B cell (primary cell): Measurements from ENCODE around the gene APP. TPM values are rescaled to one million over a fixed set of nuclear protein-coding genes. Genes with fewer than 3 reads are reported as not detected.

Experiments
- ATAC-seq: fragments of 200-7000 bp; cut with Tn5 transposase; one replicate; pipeline ENCODE4 v1.10.0; 2021; ENCODE audit warnings: low read depth, mild to moderate bottlenecking, moderate number of reproducible peaks, moderate library complexity
- CTCF ChIA-PET: fragments of 350-600 bp; sonication (Branson Sonifier 250); formaldehyde crosslinking; loops from one replicate; lab custom pipeline; 2021; ENCODE audit warnings: antibody characterized with exemption, inconsistent platforms; lab: Charles Lee
- POLR2A ChIA-PET: fragments of 350-600 bp; sonication (Branson Sonifier 250); formaldehyde crosslinking; loops from one replicate; lab custom pipeline; 2021; ENCODE audit warnings: antibody characterized with exemption; lab: Charles Lee
- DNase-seq: peaks from one replicate; pipeline ENCODE4 v3.0.0; 2013
- H2AFZ ChIP-seq: 2 replicates; pipeline ENCODE4 v1.6.1; 2012; ENCODE audit warnings: mild to moderate bottlenecking, low read depth, low read length; ENCODE audit not compliant: insufficient read depth, poor library complexity, severe bottlenecking
- H3K27ac ChIP-seq, 2 donors: 1 replicate in 1 of 2; 2 replicates in 1 of 2; pipeline ENCODE4 v1.5.1; 2012 to 2013; ENCODE audit warnings: low read length in 2 of 2, mild to moderate bottlenecking in 2 of 2, moderate library complexity in 1 of 2
- H3K27me3 ChIP-seq, 4 experiments: fragments of 200-600 bp in 1 of 4; sonication (generic) in 1 of 4; replicated peaks in 1 of 4; 1 replicate in 2 of 4; 2 replicates in 2 of 4; pipeline versions ENCODE4 v1.6.1 to v1.7.0; 2013 to 2016; ENCODE audit warnings: low read length in 3 of 4, mild to moderate bottlenecking in 2 of 4, mixed read lengths in 1 of 4, moderate library complexity in 1 of 4; ENCODE audit not compliant: insufficient read depth in 4 of 4, control insufficient read depth in 3 of 4; ENCODE audit errors: control extremely low read depth in 1 of 4
- H3K36me3 ChIP-seq, 2 experiments: replicated peaks in 1 of 2; 1 replicate in 1 of 2; 2 replicates in 1 of 2; pipeline versions ENCODE4 v1.6.1 to v1.7.1; 2013; ENCODE audit warnings: low read length in 1 of 2; ENCODE audit not compliant: insufficient read depth in 2 of 2, control insufficient read depth in 1 of 2; ENCODE audit errors: control extremely low read depth in 1 of 2, extremely low read depth in 1 of 2
- H3K4me1 ChIP-seq, 2 donors: fragments of 200-600 bp in 1 of 2; sonication (generic) in 1 of 2; 1 replicate in 1 of 2; 2 replicates in 1 of 2; pipeline versions ENCODE4 v1.5.1 to v1.6.1; 2013 to 2017; ENCODE audit warnings: low read length in 2 of 2; ENCODE audit not compliant: control insufficient read depth in 2 of 2, insufficient read depth in 2 of 2
- H3K4me2 ChIP-seq: replicated peaks from 2 replicates; pipeline ENCODE3; 2012; ENCODE audit warnings: mild to moderate bottlenecking, low read depth, low read length; ENCODE audit not compliant: poor library complexity, severe bottlenecking
- H3K4me3 ChIP-seq, 5 experiments: fragments of 200-600 bp in 1 of 5; sonication (generic) in 1 of 5; 1 replicate in 3 of 5; 2 replicates in 2 of 5; pipeline versions ENCODE4 v1.5.1 to v1.7.0; 2011 to 2016; ENCODE audit warnings: low read length in 4 of 5, mild to moderate bottlenecking in 4 of 5, low read depth in 2 of 5, control low read depth in 1 of 5, moderate library complexity in 1 of 5; ENCODE audit not compliant: insufficient read depth in 1 of 5; ENCODE audit errors: control extremely low read depth in 1 of 5, extremely low read depth in 1 of 5
- H3K79me2 ChIP-seq: fragments of 200-600 bp; sonication (generic); one replicate; pipeline ENCODE4 v1.6.0; 2016; ENCODE audit warnings: low read length; ENCODE audit not compliant: control insufficient read depth, insufficient read depth
- H3K9ac ChIP-seq: fragments of 200-600 bp; sonication (generic); 2 replicates; pipeline ENCODE4 v1.6.1; 2017; ENCODE audit warnings: mild to moderate bottlenecking, low read length, moderate library complexity
- H3K9me3 ChIP-seq, 3 donors: one replicate each; pipeline versions ENCODE4 v1.6.1 to v1.7.1; 2013; ENCODE audit warnings: low read length in 2 of 3; ENCODE audit not compliant: control insufficient read depth in 2 of 3, insufficient read depth in 1 of 3; ENCODE audit errors: control extremely low read depth in 1 of 3
- H4K20me1 ChIP-seq: 2 replicates; pipeline ENCODE4 v1.6.0; 2012; ENCODE audit warnings: mild to moderate bottlenecking, low read length; ENCODE audit not compliant: insufficient read depth, control insufficient read depth, poor library complexity, severe bottlenecking
- H3K27ac Mint-ChIP-seq: one replicate; pipeline ENCODE4 v1.8.0; 2021; ENCODE audit warnings: mixed read lengths
- H3K27me3 Mint-ChIP-seq: one replicate; pipeline ENCODE4 v1.8.0; 2021; ENCODE audit warnings: mixed read lengths
- H3K4me1 Mint-ChIP-seq: one replicate; pipeline ENCODE4 v1.8.0; 2021; ENCODE audit warnings: mixed read lengths
- H3K4me3 Mint-ChIP-seq: one replicate; pipeline ENCODE4 v1.8.0; 2021; ENCODE audit warnings: mixed read lengths
- H3K9me3 Mint-ChIP-seq: one replicate; pipeline ENCODE4 v1.8.0; 2022; ENCODE audit warnings: mixed read lengths; ENCODE audit not compliant: insufficient read depth
- EZH2 ChIP-seq: IDR thresholded peaks from 2 replicates; pipeline ENCODE4 v1.6.1; 2012; ENCODE audit warnings: borderline replicate concordance, low read depth, mild to moderate bottlenecking, moderate library complexity, low read length; ENCODE audit not compliant: insufficient read depth, poor library complexity, severe bottlenecking
- WGBS: methylation state at CpG from one replicate; pipeline ENCODE4 v1.1.5; 2013; ENCODE audit warnings: missing lambda C conversion rate; ENCODE audit not compliant: insufficient coverage; 5-methylcytosine and 5-hydroxymethylcytosine counted together
- intact Hi-C: fragments of 100-400 bp; cut with micrococcal nuclease; formaldehyde crosslinking; loops from one replicate; pipeline ENCODE4 v1.10.0; 2022
- polyA plus RNA-seq: library from polyadenylated mRNA; depleted of rRNA; stranded (reverse); fragments of >200 nt; gene quantifications from 2 replicates; pipeline ENCODE4 v1.2.3, GENCODE V29; 2012
- total RNA-seq, 2 donors: library from RNA; stranded (reverse); fragments of 120-200 nt in 1 of 2; gene quantifications; 1 replicate in 1 of 2; 2 replicates in 1 of 2; pipeline versions ENCODE4 v1.2.3 to v1.2.4, GENCODE V29; 2013 to 2022
- TF ChIP-seq, protein P1 (sequence below): fragments of 200-600 bp; IDR thresholded peaks from one replicate; pipeline ENCODE4 v1.8.0; 2022; ENCODE audit warnings: antibody characterized with exemption, mild to moderate bottlenecking

The APP gene
- total and polyA plus RNA-seq, 2 donors (not counting 1 experiment from before 2014, with no cell fraction given), result 28.3 to 34.7 TPM

DNA sequence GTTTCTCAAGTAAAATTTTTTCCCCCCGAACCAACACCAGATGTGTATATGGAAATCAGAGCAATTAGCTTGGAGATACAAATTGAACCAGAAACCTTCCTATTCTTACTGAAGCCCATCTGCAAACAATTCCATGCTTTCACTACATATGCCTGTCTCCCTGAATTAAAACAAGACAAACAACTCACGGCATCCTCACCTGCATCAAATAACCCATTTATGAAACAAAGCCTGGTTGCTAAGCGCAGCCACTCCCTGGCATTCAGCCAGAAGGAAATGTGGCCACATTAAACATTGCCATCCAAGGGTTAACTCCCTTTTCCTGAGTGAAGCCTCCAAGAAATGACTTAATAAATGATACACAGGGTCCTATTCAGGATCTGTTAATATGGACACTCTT, 55.3 kb downstream of the APP start:
- intact Hi-C loops, result no loop called here
- no peak for DNase-seq

DNA sequence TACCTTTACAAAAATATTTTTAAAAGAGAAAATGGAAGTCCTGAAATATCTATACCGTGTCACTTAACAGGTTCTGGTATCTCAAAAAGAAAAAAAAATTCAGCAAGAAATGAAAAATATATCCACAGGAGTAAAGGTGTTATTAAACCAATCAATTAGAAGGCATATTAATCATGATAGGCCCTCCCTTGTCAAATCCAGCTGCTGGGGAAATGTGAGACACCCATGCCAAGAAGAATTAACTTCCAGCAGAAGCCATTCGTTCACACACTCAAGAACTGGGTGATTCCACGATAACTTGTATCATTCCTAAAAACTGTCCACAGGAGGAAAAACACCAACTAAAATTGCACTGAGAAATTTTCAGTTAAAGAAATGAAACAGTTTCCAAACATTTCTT, 57.6 kb downstream of the APP start:
- ATAC-seq, result no peak
- H3K9me3 Mint-ChIP-seq, result no peaks in the 10 kb centered on the region
- intact Hi-C loops, result no loop called here
- peaks cover 11% of the 10 kb centered on the region for H3K4me1 Mint-ChIP-seq
- no peak overlapping the region for H3K27ac ChIP-seq
- H4K20me1 ChIP-seq, result no peaks in the 10 kb centered on the region
- H2AFZ ChIP-seq, result no peak overlapping the region
- H3K79me2 ChIP-seq, result peaks cover 20% of the 10 kb centered on the region
- WGBS, result 100% methylated on average over 2 of the region's 3 CpGs
- no peak overlapping the region for H3K4me3 Mint-ChIP-seq
- no peaks in the 10 kb centered on the region for H3K27me3 ChIP-seq
- H3K9me3 ChIP-seq, result no peaks in the 10 kb centered on the region
- ChIA-PET POLR2A (no interaction called here), CTCF (no interaction called here)
- no peak for DNase-seq
- no peaks in the 10 kb centered on the region for H3K27me3 Mint-ChIP-seq
- TF ChIP-seq, protein P1, sequence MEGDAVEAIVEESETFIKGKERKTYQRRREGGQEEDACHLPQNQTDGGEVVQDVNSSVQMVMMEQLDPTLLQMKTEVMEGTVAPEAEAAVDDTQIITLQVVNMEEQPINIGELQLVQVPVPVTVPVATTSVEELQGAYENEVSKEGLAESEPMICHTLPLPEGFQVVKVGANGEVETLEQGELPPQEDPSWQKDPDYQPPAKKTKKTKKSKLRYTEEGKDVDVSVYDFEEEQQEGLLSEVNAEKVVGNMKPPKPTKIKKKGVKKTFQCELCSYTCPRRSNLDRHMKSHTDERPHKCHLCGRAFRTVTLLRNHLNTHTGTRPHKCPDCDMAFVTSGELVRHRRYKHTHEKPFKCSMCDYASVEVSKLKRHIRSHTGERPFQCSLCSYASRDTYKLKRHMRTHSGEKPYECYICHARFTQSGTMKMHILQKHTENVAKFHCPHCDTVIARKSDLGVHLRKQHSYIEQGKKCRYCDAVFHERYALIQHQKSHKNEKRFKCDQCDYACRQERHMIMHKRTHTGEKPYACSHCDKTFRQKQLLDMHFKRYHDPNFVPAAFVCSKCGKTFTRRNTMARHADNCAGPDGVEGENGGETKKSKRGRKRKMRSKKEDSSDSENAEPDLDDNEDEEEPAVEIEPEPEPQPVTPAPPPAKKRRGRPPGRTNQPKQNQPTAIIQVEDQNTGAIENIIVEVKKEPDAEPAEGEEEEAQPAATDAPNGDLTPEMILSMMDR, result no peak
- no peak for TF ChIP-seq EZH2
- H3K4me2 ChIP-seq, result no peak overlapping the region
- H3K27ac Mint-ChIP-seq, result no peak overlapping the region
- no peak overlapping the region for H3K4me3 ChIP-seq
- H3K9ac ChIP-seq, result no peak overlapping the region
- H3K4me1 ChIP-seq, result peaks cover 7 to 8% of the 10 kb centered on the region in 2 donors
- peaks cover 1 to 5% of the 10 kb centered on the region in 2 experiments for H3K36me3 ChIP-seq

More for the DNA sequence above, 55.3 kb downstream of the APP start:
- H3K9ac ChIP-seq, result no peak overlapping the region
- CTCF ChIA-PET, result no interaction called here
- H3K4me2 ChIP-seq, result no peak overlapping the region
- Mint-ChIP-seq H3K27me3 (no peaks in the 10 kb centered on the region), H3K4me1 (peaks cover 28% of the 10 kb centered on the region), H3K4me3 (no peak overlapping the region), H3K9me3 (no peaks in the 10 kb centered on the region), H3K27ac (no peak overlapping the region)
- H3K4me3 ChIP-seq, result no peak overlapping the region
- peaks cover 0 to 1% of the 10 kb centered on the region in 2 experiments for H3K36me3 ChIP-seq
- H3K27me3 ChIP-seq, result no peaks in the 10 kb centered on the region
- no peak for ATAC-seq
- H3K9me3 ChIP-seq, result no peaks in the 10 kb centered on the region
- no peak overlapping the region for H2AFZ ChIP-seq
- TF ChIP-seq EZH2, result no peak
- TF ChIP-seq, protein P1, result no peak
- peaks cover 19 to 29% of the 10 kb centered on the region in 2 donors for H3K4me1 ChIP-seq
- POLR2A ChIA-PET, result no interaction called here
- no peaks in the 10 kb centered on the region for H4K20me1 ChIP-seq
- WGBS, result 93% methylated on average over 2 of the region's 3 CpGs
- H3K79me2 ChIP-seq, result peaks cover 13% of the 10 kb centered on the region
- no peak overlapping the region for H3K27ac ChIP-seq
